Suprapubic skin (tissue), 4 donors: ENCODE data around the gene RPEL1. TPM values are rescaled to one million over a fixed set of nuclear protein-coding genes. Genes with fewer than 3 reads are reported as not detected.
"Not testable (repeated sequence)": the region's sequence is repeated elsewhere in the genome, so short reads cannot be mapped to it uniquely, and the experiment has no call there.

Experiments used
- DNase-seq, 2 donors: peaks; one replicate each; pipeline ENCODE4 v3.0.0-alpha.2; 2019; ENCODE audit warnings: low spot score in 2 of 2
- H3K27ac ChIP-seq: fragments of 200-600 bp; sonication (generic); one replicate; pipeline ENCODE4 v1.5.1; 2019
- H3K27me3 ChIP-seq: fragments of 200-600 bp; sonication (generic); one replicate; pipeline ENCODE4 v1.5.1; 2019
- H3K36me3 ChIP-seq: fragments of 200-600 bp; sonication (generic); one replicate; pipeline ENCODE4 v1.5.1; 2019
- H3K4me1 ChIP-seq: fragments of 200-600 bp; sonication (generic); one replicate; pipeline ENCODE4 v1.5.1; 2019
- H3K4me3 ChIP-seq: fragments of 200-600 bp; sonication (generic); one replicate; pipeline ENCODE4 v1.5.1; 2019; ENCODE audit warnings: mild to moderate bottlenecking
- H3K9me3 ChIP-seq: fragments of 200-600 bp; sonication (generic); one replicate; pipeline ENCODE4 v1.5.1; 2019
- CTCF ChIP-seq, 2 donors: fragments of 200-600 bp in 1 of 2; fragments of 450-650 bp in 1 of 2; sonication (generic) in 1 of 2; IDR thresholded peaks; one replicate each; pipeline ENCODE4 v1.5.1; 2016 to 2019; ENCODE audit warnings: antibody characterized with exemption in 2 of 2, mild to moderate bottlenecking in 1 of 2, moderate library complexity in 1 of 2
- EP300 ChIP-seq: sonication (generic); formaldehyde crosslinking; IDR thresholded peaks from one replicate; pipeline ENCODE4 v1.6.1; 2017; ENCODE audit warnings: antibody characterized with exemption
- POLR2A ChIP-seq, 2 donors: fragments of 450-650 bp; IDR thresholded peaks; one replicate each; pipeline ENCODE4 v1.6.1; 2017; ENCODE audit warnings: antibody characterized with exemption in 2 of 2, mild to moderate bottlenecking in 2 of 2, moderate library complexity in 2 of 2
- POLR2AphosphoS5 ChIP-seq, 3 donors: sonication (generic); formaldehyde crosslinking; IDR thresholded peaks; one replicate each; pipeline ENCODE4 v1.6.1; 2017; ENCODE audit warnings: antibody characterized with exemption in 3 of 3
- WGBS: methylation state at CpG from one replicate; pipeline ENCODE4 v1.1.5; 2018; 5-methylcytosine and 5-hydroxymethylcytosine counted together
- total RNA-seq, 4 donors: library from RNA; depleted of rRNA; stranded (reverse); fragments of >200 nt; gene quantifications; one replicate each; pipeline ENCODE4 v1.1.0, GENCODE V29; 2016

Gene RPEL1
- total RNA-seq, 4 donors from 2014 or later: not detected

- Histone ChIP-seq H3K36me3 (no peaks in the 10 kb centered on the region), H3K4me1 (no peaks in the 10 kb centered on the region), H3K27me3 (no peaks in the 10 kb centered on the region), H3K27ac (no peak overlapping the region), H3K4me3 (no peak overlapping the region), H3K9me3 (no peaks in the 10 kb centered on the region)
- TF ChIP-seq EP300 (no peak), POLR2AphosphoS5 (IDR thresholded peaks at IDR 0.05) (no peak)
- 90% methylated on average over 5 of the region's 5 CpGs for WGBS
- peak in 1 of 2 donors; percentile 19 for DNase-seq
Measured at GRCh38 chr10:103215601-103216000, 30.1 kb upstream of the RPEL1 start.

- H3K27ac ChIP-seq, H3K36me3 ChIP-seq, H3K27me3 ChIP-seq, H3K4me1 ChIP-seq, H3K9me3 ChIP-seq, H3K4me3 ChIP-seq: not testable (repeated sequence)
- peak in 1 of 2 donors; percentile 10 for DNase-seq
- WGBS: 38% methylated on average over 4 of the region's 4 CpGs
Measured at GRCh38 chr10:103216362-103216761, 29.3 kb upstream of the RPEL1 start.

- H3K36me3 ChIP-seq: no peaks in the 10 kb centered on the region
- DNase-seq: peak in 1 of 2 donors; percentile 2
- peaks cover 9% of the 10 kb centered on the region for H3K9me3 ChIP-seq
- peaks cover 4% of the 10 kb centered on the region for H3K4me1 ChIP-seq
- H3K27ac ChIP-seq: no peak overlapping the region
- TF ChIP-seq EP300 (no peak), POLR2A (IDR thresholded peaks at IDR 0.05) (no peak), POLR2AphosphoS5 (IDR thresholded peaks at IDR 0.05) (no peak), CTCF (IDR thresholded peaks at IDR 0.05) (no peak)
- WGBS: 97% methylated on average over 4 of the region's 4 CpGs
- H3K4me3 ChIP-seq: no peak overlapping the region
- no peaks in the 10 kb centered on the region for H3K27me3 ChIP-seq
Measured at GRCh38 chr10:103224133-103224532, 21.6 kb upstream of the RPEL1 start.

- H3K4me1 ChIP-seq, H3K27ac ChIP-seq, H3K27me3 ChIP-seq, H3K36me3 ChIP-seq, H3K4me3 ChIP-seq, H3K9me3 ChIP-seq: not testable (repeated sequence)
- peak in 1 of 2 donors; percentile 3 for DNase-seq
- 77% methylated on average over 5 of the region's 5 CpGs for WGBS
Measured at GRCh38 chr10:103224721-103225120, 21.0 kb upstream of the RPEL1 start.

GRCh38 chr10:103225939-103226338, 19.7 kb upstream of the RPEL1 start:
- Histone ChIP-seq H3K4me1 (peaks cover 4% of the 10 kb centered on the region), H3K4me3 (no peak overlapping the region), H3K36me3 (no peaks in the 10 kb centered on the region), H3K27ac (no peak overlapping the region), H3K27me3 (no peaks in the 10 kb centered on the region), H3K9me3 (peaks cover 9% of the 10 kb centered on the region)
- DNase-seq: peak in 1 of 2 donors; percentile 1
- TF ChIP-seq CTCF (IDR thresholded peaks at IDR 0.05) (no peak), POLR2AphosphoS5 (IDR thresholded peaks at IDR 0.05) (no peak), EP300 (no peak), POLR2A (IDR thresholded peaks at IDR 0.05) (no peak)

- H3K9me3 ChIP-seq: peaks cover 9% of the 10 kb centered on the region
- no peaks in the 10 kb centered on the region for H3K27me3 ChIP-seq
- WGBS: 83% methylated on average over 1 of the region's 1 CpG
- no peak for DNase-seq
- peaks cover 4% of the 10 kb centered on the region for H3K4me1 ChIP-seq
- H3K27ac ChIP-seq: no peak overlapping the region
- no peak overlapping the region for H3K4me3 ChIP-seq
- TF ChIP-seq EP300 (no peak), CTCF (IDR thresholded peaks at IDR 0.05) (no peak), POLR2AphosphoS5 (IDR thresholded peaks at IDR 0.05) (no peak), POLR2A (IDR thresholded peaks at IDR 0.05) (no peak)
- no peaks in the 10 kb centered on the region for H3K36me3 ChIP-seq
Measured at GRCh38 chr10:103227416-103227815, 18.3 kb upstream of the RPEL1 start.

GRCh38 chr10:103231047-103231551, 14.6 kb upstream of the RPEL1 start:
- WGBS: 58% methylated on average over 4 of the region's 4 CpGs
- Histone ChIP-seq H3K4me1 (peaks cover 4% of the 10 kb centered on the region), H3K9me3 (no peaks in the 10 kb centered on the region), H3K27ac (no peak overlapping the region), H3K27me3 (no peaks in the 10 kb centered on the region), H3K4me3 (no peak overlapping the region), H3K36me3 (no peaks in the 10 kb centered on the region)
- no peak for DNase-seq
- TF ChIP-seq EP300 (no peak), CTCF (IDR thresholded peaks at IDR 0.05) (no peak), POLR2AphosphoS5 (IDR thresholded peaks at IDR 0.05) (no peak), POLR2A (IDR thresholded peaks at IDR 0.05) (no peak)
